Measurements from ENCODE around the gene TBC1D16. TPM values are rescaled to one million over a fixed set of nuclear protein-coding genes. Genes with fewer than 3 reads are reported as not detected.
A peak's percentile ranks its signal among the peaks of the same experiment; 100 is the strongest.

TBC1D16 gene
- total and polyA plus RNA-seq, 2 donors from 2014 or later: 9.1 to 68.0 TPM

DNA sequence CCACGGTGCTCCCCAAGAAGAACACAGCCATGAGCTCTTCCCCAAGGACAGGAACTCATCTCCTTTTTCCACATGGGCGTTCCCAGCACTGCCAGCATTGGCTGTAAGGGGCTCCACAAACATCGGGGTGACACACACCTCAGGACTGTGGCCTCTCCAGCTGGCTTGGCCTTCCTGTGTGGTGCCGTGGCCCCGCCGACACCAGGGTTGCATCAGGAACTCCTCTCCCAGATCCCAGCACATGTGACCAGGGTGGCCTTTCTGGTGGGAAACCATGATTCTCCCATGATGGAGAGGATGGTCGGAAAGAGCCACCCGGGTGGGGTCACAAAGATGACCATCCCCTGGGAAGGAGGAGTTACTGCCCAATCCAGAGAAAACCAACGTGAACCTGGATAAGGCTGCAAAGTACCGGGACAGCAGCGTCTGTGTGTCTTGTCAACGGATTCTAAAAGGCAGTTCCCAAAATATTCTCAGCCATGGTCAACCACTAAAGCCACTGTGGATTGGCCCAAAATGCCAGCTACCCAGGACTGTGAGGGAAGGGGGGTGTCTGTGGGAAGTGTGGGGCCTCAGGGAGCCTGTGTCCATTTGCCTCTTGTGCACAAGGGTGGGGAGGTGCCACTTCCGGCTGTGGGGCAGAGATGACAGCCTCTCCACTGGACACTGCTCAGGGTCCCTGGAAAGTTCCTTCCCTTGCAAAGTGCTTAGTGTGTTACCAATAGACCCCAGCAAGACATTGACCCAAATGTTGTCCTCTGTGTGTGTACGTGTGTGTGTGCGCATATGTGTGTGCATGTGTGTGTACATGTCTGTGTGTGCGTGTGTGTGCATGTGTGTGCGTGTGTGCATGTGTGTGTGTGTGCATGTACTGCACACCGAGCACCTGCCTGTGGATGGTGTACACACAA lies 118.4 kb downstream of the TBC1D16 start:
- no peaks in the 10 kb centered on the region for H3K36me3 ChIP-seq (ENCODE audit: control insufficient read depth in 2 of 3, insufficient read depth in 3 of 3, low read length in 3 of 3)
- no peaks in the 10 kb centered on the region for H3K9me3 ChIP-seq (ENCODE audit: control insufficient read depth in 2 of 3, insufficient read depth in 1 of 3, low read length in 3 of 3)
- H3K4me1 ChIP-seq (ENCODE audit: control insufficient read depth in 2 of 3, insufficient read depth in 2 of 3, low read depth in 1 of 3, low read length in 3 of 3): peaks cover 0 to 15% (median 4%) of the 10 kb centered on the region in 3 donors
- DNase-seq (peak in 1 of 5 donors; percentile 32), FAIRE-seq (no peak)
- intact Hi-C loops (cut with DNase I): no loop called here
- no peak overlapping the region for H3K9ac ChIP-seq (ENCODE audit: low read length in 3 of 3)
- no peak overlapping the region for H3K4me3 ChIP-seq (ENCODE audit: low read length in 3 of 3)
- H3K27ac ChIP-seq (ENCODE audit: low read depth in 2 of 2, low read length in 2 of 2): no peak overlapping the region
- no peak for TF ChIP-seq CTCF (IDR thresholded peaks at IDR 0.05; ENCODE audit: borderline replicate concordance, extremely low read depth, insufficient read depth)
- peaks cover 4% of the 10 kb centered on the region for H3K27me3 ChIP-seq (ENCODE audit: control insufficient read depth, insufficient read depth, low read length)

DNA sequence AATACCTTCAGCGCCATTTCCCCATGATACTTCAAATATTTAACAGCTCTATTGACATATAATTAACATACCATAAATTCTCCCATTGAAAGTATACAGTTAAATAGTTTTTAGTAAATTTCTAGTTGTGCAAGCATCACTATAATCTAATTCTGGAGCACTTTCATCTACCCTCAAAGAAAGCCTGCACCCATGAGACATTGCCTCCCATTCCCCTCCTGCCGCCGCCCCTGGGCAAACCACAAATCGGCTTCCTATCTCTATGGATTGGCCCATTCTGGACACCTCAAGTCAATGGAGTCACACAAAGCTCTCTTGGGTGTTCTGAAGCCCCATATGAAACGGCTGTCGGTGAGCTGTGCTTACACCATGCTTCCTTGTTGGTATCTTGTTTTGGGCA lies 119.2 kb downstream of the TBC1D16 start:
- Histone ChIP-seq H3K36me3 (ENCODE audit: control insufficient read depth in 2 of 3, insufficient read depth in 3 of 3, low read length in 3 of 3) (no peaks in the 10 kb centered on the region), H3K9me3 (ENCODE audit: control insufficient read depth in 2 of 3, insufficient read depth in 1 of 3, low read length in 3 of 3) (no peaks in the 10 kb centered on the region), H3K9ac (ENCODE audit: low read length in 3 of 3) (no peak overlapping the region), H3K4me3 (ENCODE audit: low read length in 3 of 3) (no peak overlapping the region), H3K4me1 (ENCODE audit: control insufficient read depth in 2 of 3, insufficient read depth in 2 of 3, low read depth in 1 of 3, low read length in 3 of 3) (peaks cover 0 to 15% (median 4%) of the 10 kb centered on the region in 3 donors), H3K27me3 (ENCODE audit: control insufficient read depth, insufficient read depth, low read length) (peaks cover 2% of the 10 kb centered on the region), H3K27ac (ENCODE audit: low read depth in 2 of 2, low read length in 2 of 2) (no peak overlapping the region)
- FAIRE-seq (no peak), DNase-seq (no peak)
- TF ChIP-seq CTCF (IDR thresholded peaks at IDR 0.05; ENCODE audit: borderline replicate concordance, extremely low read depth, insufficient read depth): no peak
- intact Hi-C loops (cut with DNase I): no loop called here

- no peak overlapping the region for H3K4me3 ChIP-seq (ENCODE audit: low read length in 3 of 3)
- peak; percentile 23 for TF ChIP-seq CTCF (IDR thresholded peaks at IDR 0.05; ENCODE audit: borderline replicate concordance, extremely low read depth, insufficient read depth)
- H3K9ac ChIP-seq (ENCODE audit: low read length in 3 of 3): no peak overlapping the region
- H3K9me3 ChIP-seq (ENCODE audit: control insufficient read depth in 2 of 3, insufficient read depth in 1 of 3, low read length in 3 of 3): no peaks in the 10 kb centered on the region
- no peaks in the 10 kb centered on the region for H3K36me3 ChIP-seq (ENCODE audit: control insufficient read depth in 2 of 3, insufficient read depth in 3 of 3, low read length in 3 of 3)
- intact Hi-C loops (cut with DNase I): no loop called here
- peaks cover 0 to 15% (median 4%) of the 10 kb centered on the region in 3 donors for H3K4me1 ChIP-seq (ENCODE audit: control insufficient read depth in 2 of 3, insufficient read depth in 2 of 3, low read depth in 1 of 3, low read length in 3 of 3)
- H3K27me3 ChIP-seq (ENCODE audit: control insufficient read depth, insufficient read depth, low read length): no peaks in the 10 kb centered on the region
- DNase-seq (peak in 3 of 5 donors; percentile 61 to 93 (median 74)), FAIRE-seq (no peak)
- peak overlapping the region in 1 of 2 donors; percentile 43 for H3K27ac ChIP-seq (ENCODE audit: low read depth in 2 of 2, low read length in 2 of 2)
Measured at GRCh38 chr17:79915850-79916430, 119.7 kb downstream of the TBC1D16 start.
